Measurements from ENCODE around the gene MICALL1. TPM values are rescaled to one million over a fixed set of nuclear protein-coding genes. Genes with fewer than 3 reads are reported as not detected.

The MICALL1 gene
- total and polyA plus RNA-seq, 2 experiments from 2014 or later = 13.6 to 34.9 TPM

GRCh38 chr22:37931893-37932389 is 25.8 kb downstream of the MICALL1 start:
- peaks cover 5% of the 10 kb centered on the region for H3K36me3 ChIP-seq

GRCh38 chr22:37932401-37932800 is 26.3 kb downstream of the MICALL1 start:
- TF ChIP-seq CTCF (IDR thresholded peaks at IDR 0.05; ENCODE audit: low read depth, low read length) = no peak
- peaks cover 5% of the 10 kb centered on the region for H3K4me1 ChIP-seq (ENCODE audit: low read depth)
- no peak overlapping the region for H3K4me3 ChIP-seq
- H3K27me3 ChIP-seq = no peaks in the 10 kb centered on the region
- DNase-seq (ENCODE audit: low read depth in 1 of 2, low spot score in 1 of 2) = no peak
- H3K27ac ChIP-seq = no peak overlapping the region
- H3K36me3 ChIP-seq = peaks cover 5% of the 10 kb centered on the region
- H3K9me3 ChIP-seq (ENCODE audit: low read depth) = no peaks in the 10 kb centered on the region

More at GRCh38 chr22:37931893-37932389, 25.8 kb downstream of the MICALL1 start:
- no peak overlapping the region for H3K4me3 ChIP-seq
- H3K9me3 ChIP-seq (ENCODE audit: low read depth) = no peaks in the 10 kb centered on the region
- peak in 1 of 2 donors; percentile 49 for DNase-seq (ENCODE audit: low read depth in 1 of 2, low spot score in 1 of 2)
- H3K27ac ChIP-seq = no peak overlapping the region
- no peak for TF ChIP-seq CTCF (IDR thresholded peaks at IDR 0.05; ENCODE audit: low read depth, low read length)
- no peaks in the 10 kb centered on the region for H3K27me3 ChIP-seq
- H3K4me1 ChIP-seq (ENCODE audit: low read depth) = peaks cover 5% of the 10 kb centered on the region

- H3K9me3 ChIP-seq (ENCODE audit: low read depth) = no peaks in the 10 kb centered on the region
- peaks cover 5% of the 10 kb centered on the region for H3K4me1 ChIP-seq (ENCODE audit: low read depth)
- H3K36me3 ChIP-seq = peaks cover 2% of the 10 kb centered on the region
- TF ChIP-seq CTCF (IDR thresholded peaks at IDR 0.05; ENCODE audit: low read depth, low read length) = no peak
- H3K27me3 ChIP-seq = no peaks in the 10 kb centered on the region
- H3K4me3 ChIP-seq = no peak overlapping the region
- no peak overlapping the region for H3K27ac ChIP-seq
- no peak for DNase-seq (ENCODE audit: low read depth in 1 of 2, low spot score in 1 of 2)
These were observed 26.9 kb downstream of the MICALL1 start for GRCh38 chr22:37932821-37933578.

- TF ChIP-seq CTCF (IDR thresholded peaks at IDR 0.05; ENCODE audit: low read depth, low read length) = peak; percentile 99
- peak; percentile 91 to 94 for DNase-seq (ENCODE audit: low read depth in 1 of 2, low spot score in 1 of 2)
- Histone ChIP-seq H3K27me3 (no peaks in the 10 kb centered on the region), H3K4me3 (no peak overlapping the region), H3K36me3 (peaks cover 2% of the 10 kb centered on the region), H3K9me3 (ENCODE audit: low read depth) (no peaks in the 10 kb centered on the region), H3K4me1 (ENCODE audit: low read depth) (peaks cover 5% of the 10 kb centered on the region), H3K27ac (no peak overlapping the region)
These were observed 27.7 kb downstream of the MICALL1 start for GRCh38 chr22:37933711-37934376.

GRCh38 chr22:37940698-37941376 is 34.7 kb downstream of the MICALL1 start:
- TF ChIP-seq CTCF (IDR thresholded peaks at IDR 0.05; ENCODE audit: low read depth, low read length) = no peak
- H3K27ac ChIP-seq = no peak overlapping the region
- H3K36me3 ChIP-seq = peaks cover 19% of the 10 kb centered on the region
- no peaks in the 10 kb centered on the region for H3K4me1 ChIP-seq (ENCODE audit: low read depth)
- no peaks in the 10 kb centered on the region for H3K27me3 ChIP-seq
- no peaks in the 10 kb centered on the region for H3K9me3 ChIP-seq (ENCODE audit: low read depth)
- no peak overlapping the region for H3K4me3 ChIP-seq
- DNase-seq (ENCODE audit: low read depth in 1 of 2, low spot score in 1 of 2) = peak in 1 of 2 donors; percentile 14

All from cardiac muscle cell (in vitro differentiated cells and primary cell).